HCT116 (cell line): ENCODE results near the gene SNX19. TPM values are rescaled to one million over a fixed set of nuclear protein-coding genes. Genes with fewer than 3 reads are reported as not detected.

Experiments
- ATAC-seq: fragments of 200-7000 bp; cut with Tn5 transposase; 2 replicates; pipeline ENCODE4 v1.9.1; 2020; ENCODE audit warnings: mild to moderate bottlenecking, moderate library complexity
- BruUV-seq: library from RNA; stranded (reverse); fragments of 400-500 nt; replicated peaks from 2 replicates; lab custom pipeline; 2021; lab: Mats Ljungman, UMichigan
- CTCF ChIA-PET: fragments of 300-600 bp; sonication (Branson Sonifier 250); formaldehyde crosslinking; loops from one replicate; lab custom pipeline; 2021; ENCODE audit warnings: antibody characterized with exemption; lab: Charles Lee
- POLR2A ChIA-PET: fragments of 300-600, 350-600 bp; sonication (Branson Sonifier 250); formaldehyde crosslinking; loops from one replicate; lab custom pipeline; 2021; ENCODE audit warnings: antibody characterized with exemption; lab: Charles Lee
- RAD21 ChIA-PET, 2 experiments: fragments of 300-600 bp; sonication (Branson Sonifier 250); formaldehyde crosslinking; loops; one replicate each; lab custom pipeline; 2023; ENCODE audit warnings: low total read pairs in 2 of 2; ENCODE audit not compliant: uncharacterized antibody in 2 of 2, unreplicated experiment in 2 of 2, low non-redundant PET in 1 of 2; lab: Charles Lee
- DNase-seq: peaks from one replicate; pipeline ENCODE4 v3.0.0-alpha.2; 2010; ENCODE audit warnings: low read depth, low spot score
- H2AFZ ChIP-seq: fragments of 200-600 bp; shearing (Covaris generic), sonication (generic); 2 replicates; pipeline ENCODE4 v1.6.1; 2017; ENCODE audit warnings: low read depth, mixed run types, mixed read lengths, antibody characterized with exemption, low read length; ENCODE audit not compliant: poor library complexity, severe bottlenecking
- H3K27ac ChIP-seq: 2 replicates; pipeline ENCODE4 v1.5.1; 2012; ENCODE audit warnings: low read depth, low read length
- H3K27me3 ChIP-seq: fragments of 200-600 bp; sonication (generic); 2 replicates; pipeline ENCODE4 v1.6.1; 2016; ENCODE audit warnings: mixed run types, low read length, mixed read lengths; ENCODE audit not compliant: insufficient read depth
- H3K36me3 ChIP-seq, 2 experiments: fragments of 200-500 bp in 1 of 2; fragments of 200-600 bp in 1 of 2; sonication (Bioruptor generic) in 1 of 2; sonication (generic) in 1 of 2; 2 replicates each; pipeline versions ENCODE4 v1.5.1 to v1.6.1; 2014 to 2016; ENCODE audit warnings: low read length in 2 of 2, inconsistent platforms in 1 of 2, mixed read lengths in 1 of 2, mixed run types in 1 of 2; ENCODE audit not compliant: insufficient read depth in 2 of 2, control insufficient read depth in 1 of 2
- H3K4me1 ChIP-seq, 2 experiments: fragments of 200-600 bp in 1 of 2; sonication (generic) in 1 of 2; 2 replicates each; pipeline versions ENCODE4 v1.5.1 to v1.6.1; 2012 to 2017; ENCODE audit warnings: low read length in 2 of 2, inconsistent platforms in 1 of 2, mild to moderate bottlenecking in 1 of 2, mixed read lengths in 1 of 2, mixed run types in 1 of 2, moderate library complexity in 1 of 2; ENCODE audit not compliant: insufficient read depth in 2 of 2, control insufficient read depth in 1 of 2
- H3K4me2 ChIP-seq: fragments of 200-600 bp; sonication (generic); 2 replicates; pipeline ENCODE4 v1.6.1; 2017; ENCODE audit warnings: mixed run types, low read length, mixed read lengths
- H3K4me3 ChIP-seq, 2 experiments: fragments of 200-600 bp in 1 of 2; sonication (generic) in 1 of 2; replicated peaks in 1 of 2; 2 replicates each; pipeline ENCODE4 v1.5.1; 2011 to 2016; ENCODE audit warnings: low read length in 2 of 2, control low read depth in 1 of 2, low read depth in 1 of 2, mild to moderate bottlenecking in 1 of 2, mixed read lengths in 1 of 2, mixed run types in 1 of 2
- H3K79me2 ChIP-seq: fragments of 200-600 bp; sonication (generic); 2 replicates; pipeline ENCODE4 v1.6.1; 2017; ENCODE audit warnings: mild to moderate bottlenecking, mixed run types, low read length, moderate library complexity, mixed read lengths; ENCODE audit not compliant: insufficient read depth
- H3K9ac ChIP-seq: fragments of 200-600 bp; sonication (generic); 2 replicates; pipeline ENCODE4 v1.6.1; 2016; ENCODE audit warnings: low read length, mixed read lengths
- H3K9me2 ChIP-seq: fragments of 200-600 bp; sonication (generic), shearing (Covaris generic); 2 replicates; pipeline ENCODE4 v1.6.1; 2017; ENCODE audit warnings: mixed run types, mild to moderate bottlenecking, moderate library complexity; ENCODE audit not compliant: insufficient read depth
- H3K9me3 ChIP-seq, 2 experiments: fragments of 200-500 bp in 1 of 2; fragments of 200-600 bp in 1 of 2; sonication (Bioruptor generic) in 1 of 2; sonication (generic) in 1 of 2; 2 replicates each; pipeline ENCODE4 v1.6.1; 2014 to 2017; ENCODE audit warnings: low read length in 2 of 2, mixed read lengths in 2 of 2, inconsistent platforms in 1 of 2, low read depth in 1 of 2, mild to moderate bottlenecking in 1 of 2, mixed run types in 1 of 2, moderate library complexity in 1 of 2; ENCODE audit not compliant: control insufficient read depth in 1 of 2, insufficient read depth in 1 of 2
- H4K20me1 ChIP-seq: fragments of 200-600 bp; sonication (generic), shearing (Covaris generic); 2 replicates; pipeline ENCODE4 v1.6.1; 2017; ENCODE audit warnings: mixed run types, mild to moderate bottlenecking, moderate library complexity; ENCODE audit not compliant: insufficient read depth
- CTCF ChIP-seq, 3 experiments: fragments of 200-600 bp in 1 of 3; sonication (generic) in 1 of 3; IDR thresholded peaks in 2 of 3; conservative IDR thresholded peaks in 1 of 3; 2 replicates each; pipeline ENCODE4 v1.5.1; 2012 to 2017; ENCODE audit warnings: low read depth in 2 of 3, low read length in 2 of 3, antibody characterized with exemption in 1 of 3, borderline replicate concordance in 1 of 3, control low read depth in 1 of 3, mild to moderate bottlenecking in 1 of 3, mixed read lengths in 1 of 3, mixed run types in 1 of 3, moderate library complexity in 1 of 3; ENCODE audit not compliant: insufficient read depth in 1 of 3
- EZH2 ChIP-seq: fragments of 200-600 bp; sonication (generic); IDR thresholded peaks from 2 replicates; pipeline ENCODE4 v1.6.1; 2017; ENCODE audit warnings: antibody characterized with exemption, mixed run types
- EZH2phosphoT487 ChIP-seq: fragments of 200-600 bp; IDR thresholded peaks from 2 replicates; pipeline ENCODE4 v1.6.1; 2018; ENCODE audit warnings: antibody characterized with exemption, borderline replicate concordance
- JUND ChIP-seq: IDR thresholded peaks from 2 replicates; pipeline ENCODE4 v1.6.1; 2012
- MAX ChIP-seq: IDR thresholded peaks from 2 replicates; pipeline ENCODE4 v1.6.1; 2012
- POLR2A ChIP-seq: IDR thresholded peaks from 2 replicates; pipeline ENCODE4 v1.7.0; 2011; ENCODE audit warnings: borderline replicate concordance; ENCODE audit not compliant: insufficient read depth, insufficient read length; ENCODE audit errors: extremely low read depth
- POLR2AphosphoS5 ChIP-seq: IDR thresholded peaks from 2 replicates; pipeline ENCODE4 v1.6.1; 2011; ENCODE audit warnings: mild to moderate bottlenecking, low read depth, low read length, moderate library complexity
- RAD21 ChIP-seq: IDR thresholded peaks from 2 replicates; pipeline ENCODE4 v1.6.1; 2012; ENCODE audit warnings: low read depth, mild to moderate bottlenecking
- SP1 ChIP-seq: IDR thresholded peaks from 2 replicates; pipeline ENCODE4 v1.6.1; 2012; ENCODE audit warnings: low read depth
- SRF ChIP-seq: IDR thresholded peaks from 2 replicates; pipeline ENCODE4 v1.6.1; 2012; ENCODE audit warnings: low read depth
- TCF7L2 ChIP-seq: IDR thresholded peaks from 2 replicates; pipeline ENCODE4 v1.7.0; 2011; ENCODE audit warnings: borderline replicate concordance, inconsistent platforms; ENCODE audit not compliant: insufficient read depth, insufficient read length; ENCODE audit errors: extremely low read depth
- YY1 ChIP-seq: IDR thresholded peaks from 2 replicates; pipeline ENCODE4 v1.6.1; 2011; ENCODE audit warnings: low read length, low read depth, moderate library complexity, mild to moderate bottlenecking; ENCODE audit not compliant: insufficient replicate concordance; ENCODE audit errors: extremely low read depth
- ZBTB33 ChIP-seq: IDR thresholded peaks from 2 replicates; pipeline ENCODE4 v1.6.1; 2011; ENCODE audit warnings: mild to moderate bottlenecking, low read length, moderate library complexity; ENCODE audit not compliant: insufficient replicate concordance; ENCODE audit errors: extremely low read depth
- ZNF274 ChIP-seq: fragments of 200-500 bp; sonication (Bioruptor generic); IDR thresholded peaks from 2 replicates; pipeline ENCODE4 v1.6.1; 2014; ENCODE audit warnings: mild to moderate bottlenecking, low read depth, low read length, inconsistent platforms
- intact Hi-C: fragments of 100-400 bp; cut with micrococcal nuclease; formaldehyde crosslinking; loops from 2 replicates; pipeline ENCODE4 v1.10.0; 2022
- total RNA-seq: library from RNA; stranded (reverse); gene quantifications from one replicate; pipeline ENCODE4 v1.2.1, GENCODE V29; 2021; ENCODE audit not compliant: unreplicated experiment
- TF ChIP-seq, protein P1 (sequence below): IDR thresholded peaks from 2 replicates; pipeline ENCODE4 v1.6.1; 2012; ENCODE audit warnings: low read depth
- TF ChIP-seq, protein P2 (sequence below): IDR thresholded peaks from 2 replicates; pipeline ENCODE4 v1.6.1; 2012

The SNX19 gene
- total RNA-seq, 1 experiment from 2014 or later, result 25.2 TPM

GRCh38 chr11:130866831-130867230 is 49.4 kb downstream of the SNX19 start:
- Histone ChIP-seq H3K9me3 (no peaks in the 10 kb centered on the region), H4K20me1 (no peaks in the 10 kb centered on the region), H3K9me2 (no peaks in the 10 kb centered on the region), H3K9ac (no peak overlapping the region), H3K36me3 (no peaks in the 10 kb centered on the region), H3K4me2 (no peak overlapping the region), H2AFZ (no peak overlapping the region), H3K27ac (no peak overlapping the region), H3K4me1 (no peaks in the 10 kb centered on the region), H3K27me3 (no peaks in the 10 kb centered on the region), H3K4me3 (no peak overlapping the region), H3K79me2 (no peaks in the 10 kb centered on the region)
- no TSS peak for BruUV-seq
- POLR2A ChIA-PET, result no interaction called here
- RAD21 ChIA-PET, result no interaction called here
- CTCF ChIA-PET, result interaction anchor here (0.9 to 1.8 kb wide), 2 partner anchors 432 to 436 kb away, joined by 4 to 5 read pairs; no protein-coding TSS in a partner anchor
- no peak for ATAC-seq
- TF ChIP-seq JUND, result no peak
- TF ChIP-seq, protein P1, sequence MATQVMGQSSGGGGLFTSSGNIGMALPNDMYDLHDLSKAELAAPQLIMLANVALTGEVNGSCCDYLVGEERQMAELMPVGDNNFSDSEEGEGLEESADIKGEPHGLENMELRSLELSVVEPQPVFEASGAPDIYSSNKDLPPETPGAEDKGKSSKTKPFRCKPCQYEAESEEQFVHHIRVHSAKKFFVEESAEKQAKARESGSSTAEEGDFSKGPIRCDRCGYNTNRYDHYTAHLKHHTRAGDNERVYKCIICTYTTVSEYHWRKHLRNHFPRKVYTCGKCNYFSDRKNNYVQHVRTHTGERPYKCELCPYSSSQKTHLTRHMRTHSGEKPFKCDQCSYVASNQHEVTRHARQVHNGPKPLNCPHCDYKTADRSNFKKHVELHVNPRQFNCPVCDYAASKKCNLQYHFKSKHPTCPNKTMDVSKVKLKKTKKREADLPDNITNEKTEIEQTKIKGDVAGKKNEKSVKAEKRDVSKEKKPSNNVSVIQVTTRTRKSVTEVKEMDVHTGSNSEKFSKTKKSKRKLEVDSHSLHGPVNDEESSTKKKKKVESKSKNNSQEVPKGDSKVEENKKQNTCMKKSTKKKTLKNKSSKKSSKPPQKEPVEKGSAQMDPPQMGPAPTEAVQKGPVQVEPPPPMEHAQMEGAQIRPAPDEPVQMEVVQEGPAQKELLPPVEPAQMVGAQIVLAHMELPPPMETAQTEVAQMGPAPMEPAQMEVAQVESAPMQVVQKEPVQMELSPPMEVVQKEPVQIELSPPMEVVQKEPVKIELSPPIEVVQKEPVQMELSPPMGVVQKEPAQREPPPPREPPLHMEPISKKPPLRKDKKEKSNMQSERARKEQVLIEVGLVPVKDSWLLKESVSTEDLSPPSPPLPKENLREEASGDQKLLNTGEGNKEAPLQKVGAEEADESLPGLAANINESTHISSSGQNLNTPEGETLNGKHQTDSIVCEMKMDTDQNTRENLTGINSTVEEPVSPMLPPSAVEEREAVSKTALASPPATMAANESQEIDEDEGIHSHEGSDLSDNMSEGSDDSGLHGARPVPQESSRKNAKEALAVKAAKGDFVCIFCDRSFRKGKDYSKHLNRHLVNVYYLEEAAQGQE, result no peak
- TF ChIP-seq POLR2A, result no peak
- no peak for TF ChIP-seq YY1
- TF ChIP-seq TCF7L2, result no peak
- no peak for TF ChIP-seq CTCF (IDR thresholded peaks at IDR 0.05 in 2 of 3, conservative IDR thresholded peaks at IDR 0.05 in 1 of 3; ENCODE audit: borderline replicate concordance in 1 of 3, insufficient read depth in 1 of 3, low read depth in 2 of 3, low read length in 2 of 3)
- no peak for TF ChIP-seq ZNF274
- no peak for TF ChIP-seq EZH2
- TF ChIP-seq POLR2AphosphoS5, result no peak
- no peak for TF ChIP-seq RAD21
- TF ChIP-seq, protein P2, sequence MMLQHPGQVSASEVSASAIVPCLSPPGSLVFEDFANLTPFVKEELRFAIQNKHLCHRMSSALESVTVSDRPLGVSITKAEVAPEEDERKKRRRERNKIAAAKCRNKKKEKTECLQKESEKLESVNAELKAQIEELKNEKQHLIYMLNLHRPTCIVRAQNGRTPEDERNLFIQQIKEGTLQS, result no peak
- no peak for TF ChIP-seq SP1
- TF ChIP-seq ZBTB33, result no peak
- TF ChIP-seq EZH2phosphoT487, result no peak
- no peak for TF ChIP-seq MAX
- no peak for TF ChIP-seq SRF
- DNase-seq, result no peak
- intact Hi-C loops, result no loop called here
